T-cell (primary cell): Measurements from ENCODE around the gene DYSF. TPM values are rescaled to one million over a fixed set of nuclear protein-coding genes. Genes with fewer than 3 reads are reported as not detected.

Source experiments
- ATAC-seq, 4 experiments: fragments of 200-7000 bp in 3 of 4; fragments of 150-1000 bp in 1 of 4; cut with Tn5 transposase; replicated peaks in 1 of 4; 1 replicate in 3 of 4; 2 replicates in 1 of 4; pipeline ENCODE4 v1.10.0; 2021; ENCODE audit warnings: moderate library complexity in 3 of 4, mild to moderate bottlenecking in 2 of 4, moderate number of reproducible peaks in 1 of 4
- CTCF ChIA-PET, 2 donors: fragments of 300-600 bp; sonication (Branson Sonifier 250); formaldehyde crosslinking; loops; one replicate each; lab custom pipeline; 2022; ENCODE audit warnings: antibody characterized with exemption in 2 of 2; lab: Charles Lee
- POLR2A ChIA-PET, 2 donors: fragments of 300-600 bp; sonication (Branson Sonifier 250); formaldehyde crosslinking; loops; one replicate each; lab custom pipeline; 2022; ENCODE audit warnings: antibody characterized with exemption in 2 of 2; lab: Charles Lee
- DNase-seq, 35 experiments: peaks; one replicate each; pipeline versions ENCODE4 v3.0.0 to v3.0.0-alpha.2; 2013 to 2023
- H3K27ac ChIP-seq: one replicate; pipeline ENCODE4 v1.5.1; 2013; ENCODE audit warnings: low read length
- H3K27me3 ChIP-seq, 2 experiments: replicated peaks in 1 of 2; 1 replicate in 1 of 2; 2 replicates in 1 of 2; pipeline versions ENCODE4 v1.6.1 to v1.7.0; 2013; ENCODE audit warnings: low read length in 1 of 2, mixed read lengths in 1 of 2; ENCODE audit not compliant: control insufficient read depth in 2 of 2, insufficient read depth in 2 of 2; ENCODE audit errors: extremely low read depth in 1 of 2
- H3K36me3 ChIP-seq, 2 donors: 1 replicate in 1 of 2; 2 replicates in 1 of 2; pipeline versions ENCODE4 v1.6.1 to v1.7.0; 2013; ENCODE audit warnings: low read length in 1 of 2; ENCODE audit not compliant: control insufficient read depth in 2 of 2, insufficient read depth in 1 of 2; ENCODE audit errors: extremely low read depth in 1 of 2
- H3K4me1 ChIP-seq, 2 experiments: 1 replicate in 1 of 2; 2 replicates in 1 of 2; pipeline versions ENCODE4 v1.6.1 to v1.7.0; 2013; ENCODE audit warnings: low read length in 2 of 2, mixed read lengths in 1 of 2; ENCODE audit not compliant: insufficient read depth in 2 of 2, control insufficient read depth in 1 of 2; ENCODE audit errors: extremely low read depth in 1 of 2
- H3K4me3 ChIP-seq, 2 donors: 1 replicate in 1 of 2; 2 replicates in 1 of 2; pipeline versions ENCODE4 v1.5.1 to v1.7.0; 2013; ENCODE audit warnings: mild to moderate bottlenecking in 2 of 2, low read length in 1 of 2, moderate library complexity in 1 of 2; ENCODE audit not compliant: control insufficient read depth in 1 of 2; ENCODE audit errors: extremely low read depth in 1 of 2
- H3K9me3 ChIP-seq: 2 replicates; pipeline ENCODE4 v1.7.0; 2013
- H3K27ac Mint-ChIP-seq, 2 donors: one replicate each; pipeline ENCODE4 v1.8.0; 2020 to 2021; ENCODE audit warnings: mild to moderate bottlenecking in 2 of 2, mixed read lengths in 2 of 2
- H3K27me3 Mint-ChIP-seq, 2 donors: one replicate each; pipeline ENCODE4 v1.8.0; 2021 to 2022; ENCODE audit warnings: mixed read lengths in 2 of 2
- H3K36me3 Mint-ChIP-seq: one replicate; pipeline ENCODE4 v1.8.0; 2021; ENCODE audit warnings: mixed read lengths
- H3K4me1 Mint-ChIP-seq, 3 donors: one replicate each; pipeline ENCODE4 v1.8.0; 2020 to 2022; ENCODE audit warnings: mixed read lengths in 3 of 3, mild to moderate bottlenecking in 1 of 3
- H3K4me3 Mint-ChIP-seq, 3 donors: one replicate each; pipeline ENCODE4 v1.8.0; 2020 to 2022; ENCODE audit warnings: mild to moderate bottlenecking in 3 of 3, mixed read lengths in 3 of 3, moderate library complexity in 3 of 3
- H3K9me3 Mint-ChIP-seq, 3 donors: one replicate each; pipeline ENCODE4 v1.8.0; 2020 to 2022; ENCODE audit warnings: mixed read lengths in 3 of 3
- WGBS: methylation state at CpG from one replicate; pipeline ENCODE4 v1.1.5; 2013; ENCODE audit warnings: missing lambda C conversion rate; ENCODE audit not compliant: insufficient coverage; 5-methylcytosine and 5-hydroxymethylcytosine counted together
- total RNA-seq, 35 experiments: library from RNA in 6 of 35; stranded (reverse) in 6 of 35; fragments of 120-200 nt in 1 of 35; gene quantifications; one replicate each; pipeline versions ENCODE4 v1.2.1 to v1.2.4 and lab custom pipeline; 2013 to 2026

DYSF gene
- total RNA-seq, 5 donors from 2014 or later (not counting 1 experiment from before 2014, with no cell fraction given) = 0.56 to 3.4 (median 1.9) TPM

DNA sequence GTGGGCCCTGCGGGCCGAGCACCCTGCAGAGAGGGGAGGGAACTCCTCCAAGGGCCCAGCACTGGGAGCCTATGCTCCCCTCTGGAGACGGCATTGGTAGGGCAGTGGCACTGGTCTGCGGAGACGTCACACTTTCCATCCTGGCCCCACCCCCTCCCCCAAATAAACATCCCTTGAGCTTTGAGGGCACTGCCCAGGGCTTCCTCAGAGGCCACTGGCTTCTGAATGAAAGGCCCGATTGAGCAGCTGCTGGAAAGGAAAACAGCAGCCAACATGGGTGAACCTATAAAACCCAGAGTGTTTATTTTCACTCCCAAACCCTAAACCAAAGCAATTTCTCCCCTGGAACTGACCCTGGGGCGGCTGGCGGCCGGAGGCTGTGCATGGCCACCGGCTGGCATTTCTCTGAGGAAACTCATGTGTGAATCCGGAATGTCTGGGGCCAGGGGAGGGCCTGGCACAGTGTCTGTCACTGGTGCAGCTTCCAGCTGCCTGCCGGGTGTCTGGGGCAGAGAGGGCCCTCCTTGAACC, 138.9 kb downstream of the DYSF start:
- H3K9me3 Mint-ChIP-seq = no peaks in the 10 kb centered on the region
- no peaks in the 10 kb centered on the region for H3K9me3 ChIP-seq
- DNase-seq (no peak), ATAC-seq (no peak)
- no peak overlapping the region for H3K4me3 ChIP-seq
- no peaks in the 10 kb centered on the region for H3K36me3 ChIP-seq
- ChIA-PET POLR2A (no interaction called here), CTCF (no interaction called here)
- no peak overlapping the region for H3K27ac ChIP-seq
- peaks cover 2 to 9% of the 10 kb centered on the region in 2 donors for H3K27me3 Mint-ChIP-seq
- no peaks in the 10 kb centered on the region for H3K36me3 Mint-ChIP-seq
- WGBS = 65% methylated on average over 6 of the region's 12 CpGs
- no peaks in the 10 kb centered on the region for H3K4me1 Mint-ChIP-seq
- H3K27ac Mint-ChIP-seq = no peak overlapping the region
- H3K27me3 ChIP-seq = peaks cover 0 to 31% of the 10 kb centered on the region in 2 experiments
- no peak overlapping the region for H3K4me3 Mint-ChIP-seq
- no peaks in the 10 kb centered on the region for H3K4me1 ChIP-seq

DNA sequence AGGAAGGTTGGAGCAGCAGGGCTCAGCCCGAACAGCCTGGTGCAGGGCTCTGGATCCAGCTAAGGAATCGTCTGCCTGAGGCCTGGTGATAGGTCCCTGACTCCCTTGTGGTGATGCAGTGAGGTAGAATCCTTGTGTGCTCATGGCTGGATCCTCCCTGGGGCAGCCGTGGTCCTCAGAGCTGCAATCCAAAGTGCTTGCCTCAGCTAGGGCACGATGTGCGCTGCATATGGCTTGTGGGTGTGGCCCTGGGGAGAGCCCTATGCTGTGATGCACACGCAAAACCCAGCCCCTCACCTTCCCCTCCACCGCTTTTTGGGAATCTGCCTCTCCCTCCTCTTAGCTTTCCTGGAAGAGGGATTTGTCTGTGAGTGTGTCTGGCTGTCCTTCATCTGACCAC, 142.2 kb downstream of the DYSF start:
- no peak for DNase-seq
- H3K36me3 ChIP-seq = no peaks in the 10 kb centered on the region
- WGBS = 77% methylated on average over 4 of the region's 7 CpGs
- POLR2A ChIA-PET = no interaction called here
- H3K4me1 ChIP-seq = no peaks in the 10 kb centered on the region
- no peaks in the 10 kb centered on the region for H3K9me3 ChIP-seq
- H3K4me3 ChIP-seq = no peak overlapping the region
- H3K27me3 ChIP-seq = peaks cover 0 to 33% of the 10 kb centered on the region in 2 experiments
- CTCF ChIA-PET = no interaction called here
- H3K27me3 Mint-ChIP-seq = peaks cover 6 to 15% of the 10 kb centered on the region in 2 donors
- H3K27ac Mint-ChIP-seq = no peak overlapping the region
- H3K9me3 Mint-ChIP-seq = no peaks in the 10 kb centered on the region
- H3K4me3 Mint-ChIP-seq = no peak overlapping the region
- H3K27ac ChIP-seq = no peak overlapping the region
- no peaks in the 10 kb centered on the region for H3K36me3 Mint-ChIP-seq
- no peaks in the 10 kb centered on the region for H3K4me1 Mint-ChIP-seq
- ATAC-seq = no peak

DNA sequence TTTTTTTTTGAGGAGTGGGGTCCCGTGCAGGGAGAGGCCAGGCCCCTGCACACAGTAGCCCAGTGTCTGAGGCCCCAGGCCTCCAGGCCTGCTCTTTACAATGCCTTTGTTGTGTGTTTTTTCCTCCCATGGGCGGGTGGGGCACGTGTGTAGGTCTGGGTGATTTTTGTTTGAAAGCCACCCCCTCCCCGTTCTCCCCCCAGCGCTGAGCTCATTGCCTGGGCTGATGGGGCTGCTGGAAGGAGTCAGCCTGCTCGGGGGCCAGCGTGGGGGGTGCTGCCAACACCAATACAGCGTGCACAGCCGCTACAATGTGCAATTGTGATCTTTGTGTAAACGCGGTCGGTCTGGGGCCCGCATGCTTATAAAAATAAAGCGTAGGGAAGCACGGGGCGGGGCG, 142.7 kb downstream of the DYSF start:
- no peaks in the 10 kb centered on the region for H3K36me3 Mint-ChIP-seq
- 69% methylated on average over 7 of the region's 17 CpGs for WGBS
- no peak overlapping the region for H3K4me3 Mint-ChIP-seq
- Histone ChIP-seq H3K27me3 (peaks cover 0 to 32% of the 10 kb centered on the region in 2 experiments), H3K9me3 (no peaks in the 10 kb centered on the region), H3K27ac (no peak overlapping the region), H3K4me3 (no peak overlapping the region), H3K36me3 (no peaks in the 10 kb centered on the region), H3K4me1 (no peaks in the 10 kb centered on the region)
- peaks cover 7 to 15% of the 10 kb centered on the region in 2 donors for H3K27me3 Mint-ChIP-seq
- POLR2A ChIA-PET = no interaction called here
- CTCF ChIA-PET = interaction anchor here in 1 of 2 donors (0.7 kb wide), 1 partner anchor 11 kb away, joined by 6 read pairs; no protein-coding TSS in a partner anchor
- ATAC-seq (no peak), DNase-seq (no peak)
- no peaks in the 10 kb centered on the region for H3K4me1 Mint-ChIP-seq
- H3K9me3 Mint-ChIP-seq = no peaks in the 10 kb centered on the region
- H3K27ac Mint-ChIP-seq = no peak overlapping the region

DNA sequence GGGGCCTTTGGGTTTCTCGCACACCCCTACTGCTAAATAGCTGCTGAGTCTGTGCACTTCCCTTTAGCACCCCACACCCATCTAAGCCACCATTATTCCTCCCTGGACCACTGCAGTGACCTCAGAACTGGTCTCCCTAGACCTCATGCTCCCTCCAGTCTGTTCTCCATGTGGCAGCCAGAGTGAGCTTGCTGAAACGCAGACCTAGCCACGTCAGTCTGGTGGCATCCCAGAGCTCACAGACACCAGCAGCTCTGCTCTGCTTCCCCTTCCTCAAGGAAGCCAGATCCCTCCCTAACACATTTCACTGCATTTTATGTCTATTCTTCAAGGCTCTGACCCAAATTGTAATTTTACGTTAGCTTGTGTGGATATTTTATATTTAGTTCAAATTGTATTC, 144.4 kb downstream of the DYSF start:
- H3K4me1 Mint-ChIP-seq = no peaks in the 10 kb centered on the region
- H3K4me3 Mint-ChIP-seq = no peak overlapping the region
- POLR2A ChIA-PET = interaction anchor here in 1 of 2 donors (0.7 kb wide), 1 partner anchor 47 kb away, joined by 3 read pairs; no protein-coding TSS in a partner anchor
- CTCF ChIA-PET = interaction anchor here in 1 of 2 donors (0.6 kb wide), 1 partner anchor 1734 kb away, joined by 3 read pairs; no protein-coding TSS in a partner anchor
- DNase-seq = no peak
- H3K4me1 ChIP-seq = no peaks in the 10 kb centered on the region
- H3K9me3 ChIP-seq = no peaks in the 10 kb centered on the region
- 63% methylated on average over 3 of the region's 4 CpGs for WGBS
- H3K27ac Mint-ChIP-seq = no peak overlapping the region
- H3K4me3 ChIP-seq = no peak overlapping the region
- H3K27me3 ChIP-seq = peaks cover 0 to 33% of the 10 kb centered on the region in 2 experiments
- no peak for ATAC-seq
- H3K36me3 Mint-ChIP-seq = no peaks in the 10 kb centered on the region
- H3K36me3 ChIP-seq = no peaks in the 10 kb centered on the region
- H3K27me3 Mint-ChIP-seq = peaks cover 15% of the 10 kb centered on the region in 2 donors
- no peaks in the 10 kb centered on the region for H3K9me3 Mint-ChIP-seq
- H3K27ac ChIP-seq = no peak overlapping the region

DNA sequence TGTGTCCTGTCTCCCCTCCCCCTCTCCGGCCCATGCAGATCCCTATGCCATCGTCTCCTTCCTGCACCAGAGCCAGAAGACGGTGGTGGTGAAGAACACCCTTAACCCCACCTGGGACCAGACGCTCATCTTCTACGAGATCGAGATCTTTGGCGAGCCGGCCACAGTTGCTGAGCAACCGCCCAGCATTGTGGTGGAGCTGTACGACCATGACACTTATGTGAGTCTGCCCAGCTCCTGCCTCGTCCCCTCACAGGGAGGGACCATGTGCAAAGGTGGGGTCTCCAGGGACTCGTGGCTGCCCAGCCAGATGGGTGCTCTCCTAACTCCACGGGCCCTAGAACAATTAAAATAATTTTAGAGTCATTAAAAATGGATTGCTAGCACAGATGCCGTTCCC, 145.2 kb downstream of the DYSF start:
- H3K4me1 Mint-ChIP-seq = peaks cover 0 to 3% (median 0%) of the 10 kb centered on the region in 3 donors
- DNase-seq (no peak), ATAC-seq (no peak)
- no peaks in the 10 kb centered on the region for H3K9me3 Mint-ChIP-seq
- ChIA-PET CTCF (no interaction called here), POLR2A (no interaction called here)
- Histone ChIP-seq H3K4me3 (no peak overlapping the region), H3K27me3 (peaks cover 0 to 36% of the 10 kb centered on the region in 2 experiments), H3K36me3 (no peaks in the 10 kb centered on the region), H3K27ac (no peak overlapping the region), H3K9me3 (no peaks in the 10 kb centered on the region), H3K4me1 (no peaks in the 10 kb centered on the region)
- 88% methylated on average over 11 of the region's 14 CpGs for WGBS
- H3K36me3 Mint-ChIP-seq = no peaks in the 10 kb centered on the region
- H3K27ac Mint-ChIP-seq = no peak overlapping the region
- peaks cover 19% of the 10 kb centered on the region in 2 donors for H3K27me3 Mint-ChIP-seq
- no peak overlapping the region for H3K4me3 Mint-ChIP-seq

DNA sequence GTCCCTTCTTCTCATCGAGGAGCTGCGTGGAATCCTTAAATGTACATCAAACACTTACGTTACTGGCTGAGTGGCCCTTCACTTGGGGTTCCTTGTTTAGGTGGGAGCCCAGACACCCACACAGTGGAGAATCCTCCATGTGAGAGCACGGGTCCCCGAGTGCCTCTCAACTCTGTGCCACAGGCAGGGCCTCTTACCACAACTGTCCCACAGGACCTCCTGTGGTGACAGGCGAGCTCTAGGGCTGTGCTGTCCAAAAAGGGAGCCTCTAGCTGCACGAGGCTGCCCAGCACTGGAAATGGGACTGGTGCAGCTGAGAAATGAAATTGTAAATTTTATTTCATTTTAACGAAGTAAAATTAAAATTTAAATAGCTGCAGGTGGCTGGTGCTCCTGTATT, 145.7 kb downstream of the DYSF start:
- WGBS = 73% methylated on average over 7 of the region's 8 CpGs
- Mint-ChIP-seq H3K4me1 (peaks cover 0 to 3% (median 0%) of the 10 kb centered on the region in 3 donors), H3K27ac (no peak overlapping the region), H3K27me3 (peaks cover 19% of the 10 kb centered on the region in 2 donors), H3K36me3 (no peaks in the 10 kb centered on the region), H3K4me3 (no peak overlapping the region), H3K9me3 (no peaks in the 10 kb centered on the region)
- DNase-seq (no peak), ATAC-seq (no peak)
- Histone ChIP-seq H3K4me1 (no peaks in the 10 kb centered on the region), H3K4me3 (no peak overlapping the region), H3K9me3 (no peaks in the 10 kb centered on the region), H3K36me3 (no peaks in the 10 kb centered on the region), H3K27me3 (peaks cover 0 to 37% of the 10 kb centered on the region in 2 experiments), H3K27ac (no peak overlapping the region)
- ChIA-PET POLR2A (no interaction called here), CTCF (no interaction called here)
